Fibroblast of lung (primary cell): ENCODE measurements around the gene DGLUCY.

Experiments
- CTCF ChIP-seq, 2 donors: IDR thresholded peaks in 1 of 2; conservative IDR thresholded peaks in 1 of 2; 1 replicate in 1 of 2; 2 replicates in 1 of 2; pipeline ENCODE4 v1.5.1; 2011 to 2012; ENCODE audit warnings: low read length in 2 of 2, control low read depth in 1 of 2, inconsistent platforms in 1 of 2, low read depth in 1 of 2, mild to moderate bottlenecking in 1 of 2
- EZH2 ChIP-seq: IDR thresholded peaks from 2 replicates; pipeline ENCODE4 v1.5.1; 2012; ENCODE audit warnings: low read length, control low read depth, mild to moderate bottlenecking; ENCODE audit errors: missing control alignments

GRCh38 chr14:91084516-91084915 lies 29.4 kb upstream of the DGLUCY start:
- TF ChIP-seq CTCF (conservative IDR thresholded peaks at IDR 0.05 in 1 of 2, IDR thresholded peaks at IDR 0.05 in 1 of 2; ENCODE audit: low read depth in 1 of 2, low read length in 2 of 2) (no peak), EZH2 (no peak)
